GM18505 (cell line): Measurements from ENCODE around the gene SERGEF.

Experiments used
- ATAC-seq: cut with Tn5 transposase; IDR thresholded peaks from one replicate; pipeline ENCODE4 v1.9.1; 2021; ENCODE audit not compliant: unreplicated experiment
- POLR2A ChIP-seq: IDR thresholded peaks from 4 replicates; pipeline ENCODE4 v1.6.1; 2011; ENCODE audit warnings: borderline replicate concordance; ENCODE audit not compliant: insufficient read depth, insufficient read length; ENCODE audit errors: extremely low read depth

Gene SERGEF

GRCh38 chr11:17838102-17838501 lies 174.7 kb downstream of the SERGEF start:
- TF ChIP-seq POLR2A = no peak
- no peak for ATAC-seq

- no peak for ATAC-seq
- no peak for TF ChIP-seq POLR2A
Observed at GRCh38 chr11:17831883-17832282, 181.0 kb downstream of the SERGEF start.

- TF ChIP-seq POLR2A = no peak
- ATAC-seq = no peak
Observed at GRCh38 chr11:17831228-17831627, 181.6 kb downstream of the SERGEF start.

- ATAC-seq = no peak
- no peak for TF ChIP-seq POLR2A
Observed at GRCh38 chr11:17828311-17828751, 184.5 kb downstream of the SERGEF start.

- TF ChIP-seq POLR2A = no peak
- ATAC-seq = no peak
Observed at GRCh38 chr11:17827006-17827405, 185.8 kb downstream of the SERGEF start.

GRCh38 chr11:17822401-17822781 lies 190.5 kb downstream of the SERGEF start:
- no peak for ATAC-seq
- TF ChIP-seq POLR2A = no peak

- no peak for TF ChIP-seq POLR2A
- no peak for ATAC-seq
Observed at GRCh38 chr11:17821648-17822400, 191.0 kb downstream of the SERGEF start.

- TF ChIP-seq POLR2A = no peak
- no peak for ATAC-seq
Observed at GRCh38 chr11:17816232-17816931, 196.5 kb downstream of the SERGEF start.

- TF ChIP-seq POLR2A = no peak
- no peak for ATAC-seq
Observed at GRCh38 chr11:17814546-17814945, 198.3 kb downstream of the SERGEF start.

GRCh38 chr11:17813391-17814059 lies 199.3 kb downstream of the SERGEF start:
- TF ChIP-seq POLR2A = no peak
- no peak for ATAC-seq

- no peak for ATAC-seq
- TF ChIP-seq POLR2A = no peak
Observed at GRCh38 chr11:17812865-17813187, 200.0 kb downstream of the SERGEF start.

GRCh38 chr11:17812091-17812864 lies 200.6 kb downstream of the SERGEF start:
- no peak for ATAC-seq
- TF ChIP-seq POLR2A = no peak

GRCh38 chr11:17811352-17811751 lies 201.5 kb downstream of the SERGEF start:
- TF ChIP-seq POLR2A = no peak
- no peak for ATAC-seq

- no peak for ATAC-seq
- no peak for TF ChIP-seq POLR2A
Observed at GRCh38 chr11:17810746-17811145, 202.1 kb downstream of the SERGEF start.

- no peak for TF ChIP-seq POLR2A
- no peak for ATAC-seq
Observed at GRCh38 chr11:17810041-17810440, 202.8 kb downstream of the SERGEF start.
